Measurements from ENCODE around the gene FAM180A.
"Not testable (repeated sequence)": the region's sequence is repeated elsewhere in the genome, so short reads cannot be mapped to it uniquely, and the experiment has no call there.

Gene FAM180A

GRCh38 chr7:135748770-135749169 lies at the start of gene FAM180A:
Gene FAM180A, minus strand, starts transcription at chr7:135748813. Its CDS starts 233 bp downstream, at chr7:135748580.
- no peak for DNase-seq (ENCODE audit: low read depth, low spot score)

DNA sequence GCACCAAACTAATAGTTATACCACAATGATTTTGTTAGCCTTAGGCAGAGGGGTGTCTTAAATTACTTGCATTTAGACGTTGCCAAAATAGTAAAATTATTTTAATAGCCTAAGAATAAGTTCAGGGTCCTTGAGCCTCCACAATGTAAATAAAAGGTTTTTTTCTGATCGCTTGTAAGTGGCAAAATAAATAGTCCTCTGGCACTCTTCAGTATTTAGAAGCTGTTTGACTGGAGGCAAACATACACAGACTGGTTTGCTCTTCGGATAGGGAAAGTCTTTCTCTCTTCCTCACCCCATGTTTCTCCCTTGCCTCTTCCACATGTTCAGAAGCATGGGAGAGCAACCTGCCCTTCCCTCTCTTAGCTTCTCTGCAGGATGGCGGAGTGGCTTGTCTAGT lies 49.5 kb upstream of the FAM180A start:
- DNase-seq (ENCODE audit: low read depth, low spot score): no peak

- no peak for DNase-seq (ENCODE audit: low read depth, low spot score)
Measured at GRCh38 chr7:135795846-135796570, 47.4 kb upstream of the FAM180A start.

- no peak for DNase-seq (ENCODE audit: low read depth, low spot score)
Measured at GRCh38 chr7:135793841-135794240, 45.2 kb upstream of the FAM180A start.

DNA sequence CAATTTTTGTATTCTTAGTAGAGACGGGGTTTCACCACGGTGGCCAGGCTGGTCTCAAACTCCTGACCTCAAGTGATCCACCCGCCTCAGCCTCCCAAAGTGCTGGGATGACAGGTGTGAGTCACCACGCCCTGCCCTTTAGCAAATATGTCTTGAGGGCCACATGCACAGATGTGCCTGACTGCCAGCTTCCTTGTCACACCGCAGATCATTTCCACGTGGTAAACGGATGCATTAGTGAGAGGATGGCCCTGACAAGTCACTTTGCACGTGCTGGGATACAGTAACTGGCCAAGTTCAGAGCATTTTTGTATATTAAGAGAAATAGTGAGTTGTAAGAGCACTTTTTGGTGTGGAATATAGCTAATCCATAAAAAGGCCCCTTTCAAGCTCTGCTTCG lies 44.3 kb upstream of the FAM180A start:
- DNase-seq (ENCODE audit: low read depth, low spot score): no peak

DNA sequence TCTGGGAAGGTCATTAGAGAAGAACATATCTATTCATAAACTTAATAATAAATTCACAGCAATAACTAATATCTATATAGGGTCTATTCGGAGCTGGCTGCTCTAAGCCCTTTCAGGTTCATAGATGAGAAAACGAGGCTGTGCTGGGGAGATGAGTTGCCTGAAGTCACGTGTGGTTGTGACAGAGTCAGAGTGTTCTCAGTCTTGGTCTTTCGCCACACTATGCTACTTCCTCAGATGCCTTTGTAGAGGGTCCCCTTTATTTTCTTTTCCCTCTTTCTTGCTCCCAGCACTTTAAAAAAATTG lies 43.7 kb upstream of the FAM180A start:
- no peak for DNase-seq (ENCODE audit: low read depth, low spot score)

DNA sequence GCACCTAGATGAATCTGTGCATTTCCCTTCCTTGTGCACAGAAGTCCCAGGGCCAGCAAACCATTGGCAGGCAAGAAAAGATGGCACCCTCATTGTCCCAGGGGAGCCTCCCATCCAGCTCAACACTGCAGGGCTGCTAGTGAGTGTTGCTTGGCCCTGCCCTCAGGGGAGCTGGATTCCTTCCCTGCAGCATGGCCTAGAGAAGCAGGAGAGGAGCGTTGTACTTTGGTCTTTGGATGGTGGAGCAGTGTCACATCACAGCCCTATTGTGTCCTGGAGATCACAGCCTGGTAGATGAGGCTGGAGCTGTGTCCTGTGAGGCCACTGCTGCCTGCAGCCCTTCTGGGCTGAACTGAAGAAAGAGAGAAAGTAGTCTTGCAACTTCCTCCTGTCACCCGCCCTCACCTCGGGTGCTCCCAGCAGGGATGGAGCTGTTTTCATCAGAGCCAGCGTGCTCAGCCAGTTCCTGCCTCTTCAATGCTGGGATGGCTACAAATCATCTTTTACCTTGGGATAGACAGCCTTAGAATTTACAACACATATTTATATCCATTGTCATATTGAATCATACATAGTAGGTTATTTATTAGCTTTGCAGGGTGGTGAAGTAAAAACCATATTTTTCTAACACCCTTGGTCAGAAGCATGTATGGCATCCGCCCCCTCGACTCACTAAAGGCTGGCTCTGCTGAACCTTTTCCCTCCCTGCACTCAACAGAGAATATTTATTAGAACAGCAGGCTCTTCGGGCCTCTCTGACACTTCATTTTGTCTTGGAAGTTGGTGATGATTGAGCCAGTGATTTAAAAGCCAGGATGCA lies 43.1 kb upstream of the FAM180A start:
- DNase-seq (ENCODE audit: low read depth, low spot score): no peak

DNA sequence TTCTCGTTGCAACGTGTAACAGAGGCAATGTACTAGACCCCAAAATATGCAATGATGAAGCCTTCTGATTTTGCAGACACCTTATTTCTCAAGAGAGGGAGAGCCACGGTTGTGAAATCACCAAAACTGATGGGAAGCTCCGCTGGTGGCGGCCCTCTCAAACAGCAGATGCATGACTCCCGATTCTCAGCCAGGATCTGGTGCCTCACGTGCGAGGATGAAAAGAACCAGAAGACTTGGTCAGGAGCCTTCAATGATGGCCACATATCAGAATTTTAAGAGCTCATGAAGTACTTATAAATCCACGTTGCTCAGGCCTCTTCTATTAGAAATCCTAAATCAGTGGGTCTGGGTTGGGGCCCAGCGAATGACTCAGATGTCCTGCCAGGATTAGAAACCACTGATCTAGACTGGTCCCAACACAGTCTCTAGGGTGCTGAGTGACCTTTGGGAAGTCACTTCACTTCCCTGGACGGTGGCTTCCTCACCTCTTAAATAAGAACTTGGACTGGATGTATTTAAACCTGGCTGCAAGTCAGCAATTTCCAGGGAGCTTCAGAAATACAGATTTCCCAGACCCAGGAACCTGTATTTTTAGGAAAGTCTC lies 41.9 kb upstream of the FAM180A start:
- no peak for DNase-seq (ENCODE audit: low read depth, low spot score)

- no peak for DNase-seq (ENCODE audit: low read depth, low spot score)
Measured at GRCh38 chr7:135789956-135790355, 41.3 kb upstream of the FAM180A start.

GRCh38 chr7:135789431-135789830 lies 40.8 kb upstream of the FAM180A start:
- no peak for DNase-seq (ENCODE audit: low read depth, low spot score)

DNA sequence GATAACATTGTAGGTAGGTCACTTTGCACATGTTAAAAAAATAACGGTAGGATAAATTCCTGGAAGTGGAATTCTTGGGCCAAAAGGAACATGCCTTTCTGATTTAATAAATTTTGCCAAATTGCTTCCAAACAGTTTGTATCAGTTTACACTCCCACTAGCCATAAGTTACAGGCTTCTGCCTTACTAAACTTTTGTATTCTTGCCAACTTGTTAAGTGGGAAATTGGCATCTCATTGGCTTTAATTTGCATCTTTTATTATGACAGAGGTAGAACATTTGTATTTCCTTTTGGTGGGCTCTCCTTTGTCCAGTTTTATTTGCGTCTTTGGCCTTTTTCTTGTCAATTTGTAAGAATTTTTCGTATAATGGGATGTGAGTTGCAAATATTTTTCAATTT lies 38.3 kb upstream of the FAM180A start:
- no peak for DNase-seq (ENCODE audit: low read depth, low spot score)

DNA sequence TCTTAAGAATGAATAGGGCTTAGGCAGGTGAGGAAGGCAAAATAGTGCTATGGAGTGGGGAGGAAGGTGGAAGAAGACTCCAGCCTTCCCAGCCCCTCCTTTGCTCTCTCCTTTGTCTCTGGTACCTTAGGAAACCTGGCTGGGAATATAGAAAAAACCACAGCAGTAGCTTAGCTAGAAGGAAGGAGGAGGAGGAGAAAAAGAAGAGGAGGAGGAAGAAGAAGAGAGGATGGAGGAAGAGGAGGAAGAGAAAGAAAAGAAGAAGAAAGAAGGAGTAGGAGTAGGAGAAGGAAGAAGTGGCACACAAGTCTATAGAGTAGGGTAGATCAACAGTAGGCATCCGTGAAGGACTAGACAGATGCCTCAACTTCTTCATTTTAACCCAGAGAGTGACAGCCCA lies 36.5 kb upstream of the FAM180A start:
- no peak for DNase-seq (ENCODE audit: low read depth, low spot score)

- no peak for DNase-seq (ENCODE audit: low read depth, low spot score)
Measured at GRCh38 chr7:135784013-135784412, 35.4 kb upstream of the FAM180A start.

GRCh38 chr7:135782801-135783200 lies 34.2 kb upstream of the FAM180A start:
- no peak for DNase-seq (ENCODE audit: low read depth, low spot score)

DNA sequence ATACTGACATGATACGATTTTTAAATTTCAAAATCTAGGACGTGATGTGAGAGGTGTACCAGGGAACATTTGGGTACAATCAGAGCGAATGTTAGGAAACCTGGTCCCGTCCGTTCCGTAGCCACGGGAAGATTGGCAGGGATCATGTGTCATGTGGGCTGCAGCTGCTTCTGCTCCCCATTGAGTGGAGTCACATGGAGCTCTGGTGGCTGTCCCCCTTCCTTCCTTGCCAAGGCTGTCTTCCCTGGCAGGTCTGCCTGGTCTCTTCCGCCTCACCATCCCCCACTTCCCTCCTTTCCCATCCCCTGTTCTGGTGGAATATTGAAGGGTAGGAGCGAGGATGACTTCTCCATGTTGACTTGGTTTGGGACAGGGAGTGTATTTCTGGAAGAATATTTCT lies 33.8 kb upstream of the FAM180A start:
- DNase-seq (ENCODE audit: low read depth, low spot score): no peak

GRCh38 chr7:135777626-135778398 lies 29.2 kb upstream of the FAM180A start:
- no peak for DNase-seq (ENCODE audit: low read depth, low spot score)

DNA sequence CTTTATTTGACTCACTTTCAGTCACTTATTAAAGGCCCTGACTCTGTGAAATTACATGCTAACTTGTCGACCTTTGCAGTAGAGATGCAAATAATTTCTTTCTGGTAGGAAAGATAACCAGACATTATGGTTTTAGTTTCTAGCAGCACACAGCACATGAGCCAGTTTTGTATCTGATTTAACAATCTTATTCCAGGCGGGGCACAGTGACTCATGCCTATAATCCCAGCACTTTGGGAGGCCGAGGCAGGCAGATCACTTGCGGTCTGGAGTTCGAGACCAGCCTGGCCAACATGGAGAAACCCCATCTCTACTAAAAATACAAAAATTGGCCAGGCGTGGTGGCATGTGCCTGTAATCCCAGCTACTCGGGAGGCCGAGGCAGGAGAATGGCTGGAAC lies 27.3 kb upstream of the FAM180A start:
- not testable (repeated sequence) for DNase-seq (ENCODE audit: low read depth, low spot score)

GRCh38 chr7:135775230-135775629 lies 26.6 kb upstream of the FAM180A start:
- no peak for DNase-seq (ENCODE audit: low read depth, low spot score)

- peak; percentile 87 for DNase-seq (ENCODE audit: low read depth, low spot score)
Measured at GRCh38 chr7:135774284-135774683, 25.7 kb upstream of the FAM180A start.

GRCh38 chr7:135773464-135773863 lies 24.9 kb upstream of the FAM180A start:
- no peak for DNase-seq (ENCODE audit: low read depth, low spot score)

DNA sequence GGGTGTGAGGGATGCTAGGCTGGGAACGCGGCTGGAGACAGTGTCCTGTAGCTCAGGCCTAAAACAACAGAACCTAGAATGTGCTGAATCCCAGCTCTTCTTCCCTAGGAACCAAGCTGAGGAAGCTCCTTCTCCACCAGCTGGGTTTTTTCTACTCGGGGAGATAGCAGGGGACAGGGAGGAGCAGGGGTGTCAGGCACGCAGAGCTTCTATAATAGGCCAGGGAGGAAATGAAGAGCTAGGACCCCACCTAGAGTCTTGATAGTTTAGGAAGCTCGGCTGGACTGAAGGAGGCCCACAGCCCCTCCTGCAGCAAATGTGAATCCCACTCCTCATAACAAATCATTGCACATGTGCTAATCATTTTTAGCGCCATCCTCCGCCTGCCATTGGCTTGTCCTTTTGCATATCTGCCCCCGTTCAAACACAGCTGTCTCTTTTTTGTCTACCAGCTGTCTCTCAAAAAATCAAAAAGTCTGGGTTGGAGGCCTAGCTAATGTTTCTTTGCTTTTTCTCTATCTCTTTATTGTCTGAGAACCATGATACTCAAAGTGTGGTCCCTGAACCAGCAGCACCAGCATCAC lies 24.1 kb upstream of the FAM180A start:
- DNase-seq (ENCODE audit: low read depth, low spot score): no peak

All from astrocyte of the hippocampus (primary cell).